GM12878 (cell line): ENCODE data around the gene RSRC1. TPM values are rescaled to one million over a fixed set of nuclear protein-coding genes. Genes with fewer than 3 reads are reported as not detected.

Experiments used
- ATF3 ChIP-seq: IDR thresholded peaks from 2 replicates; pipeline ENCODE4 v1.6.1; 2011; ENCODE audit warnings: low read depth, mild to moderate bottlenecking, low read length, moderate library complexity, borderline replicate concordance; ENCODE audit errors: extremely low read depth
- BACH1 ChIP-seq: fragments of 450-650 bp; IDR thresholded peaks from 2 replicates; pipeline ENCODE4 v1.6.1; 2017; ENCODE audit warnings: mild to moderate bottlenecking, borderline replicate concordance
- BCL3 ChIP-seq: IDR thresholded peaks from 2 replicates; pipeline ENCODE4 v1.6.1; 2011; ENCODE audit warnings: borderline replicate concordance, low read depth, mild to moderate bottlenecking, moderate library complexity, low read length; ENCODE audit not compliant: insufficient read depth, poor library complexity, severe bottlenecking
- CREB1 ChIP-seq: IDR thresholded peaks from 2 replicates; pipeline ENCODE4 v1.6.1; 2012; ENCODE audit warnings: low read depth, mild to moderate bottlenecking, inconsistent platforms
- CREM ChIP-seq: IDR thresholded peaks from 2 replicates; pipeline ENCODE4 v1.6.1; 2014; ENCODE audit warnings: antibody characterized with exemption, low read depth
- CUX1 ChIP-seq: IDR thresholded peaks from 2 replicates; pipeline ENCODE4 v1.6.1; 2012; ENCODE audit warnings: improper control_type of control experiment, low read depth, low read length; ENCODE audit not compliant: insufficient replicate concordance
- E4F1 ChIP-seq: fragments of 450-650 bp; IDR thresholded peaks from 2 replicates; pipeline ENCODE4 v1.6.1; 2018; ENCODE audit warnings: borderline replicate concordance, mild to moderate bottlenecking; ENCODE audit not compliant: partially characterized antibody
- EED ChIP-seq: sonication (generic); IDR thresholded peaks from 2 replicates; pipeline ENCODE4 v1.6.1; 2016; ENCODE audit warnings: antibody characterized with exemption, low read depth
- HDAC2 ChIP-seq: fragments of 200-600 bp; sonication (generic); IDR thresholded peaks from 2 replicates; pipeline ENCODE4 v1.6.1; 2017
- IKZF1 ChIP-seq: fragments of 450-650 bp; conservative IDR thresholded peaks from 2 replicates; pipeline ENCODE4 v1.6.1; 2017; ENCODE audit warnings: antibody characterized with exemption, mild to moderate bottlenecking
- IRF4 ChIP-seq: IDR thresholded peaks from 2 replicates; pipeline ENCODE4 v1.6.1; 2011; ENCODE audit warnings: low read depth, low read length
- MEF2A ChIP-seq: IDR thresholded peaks from 2 replicates; pipeline ENCODE4 v1.6.1; 2011; ENCODE audit warnings: low read depth, mild to moderate bottlenecking, low read length, moderate library complexity; ENCODE audit not compliant: insufficient read depth
- RELB ChIP-seq: fragments of 450-650 bp; IDR thresholded peaks from 2 replicates; pipeline ENCODE4 v1.6.1; 2017; ENCODE audit warnings: low read depth, mild to moderate bottlenecking, moderate library complexity
- SMARCA5 ChIP-seq: fragments of 450-650 bp; IDR thresholded peaks from 2 replicates; pipeline ENCODE4 v1.6.1; 2017; ENCODE audit warnings: mild to moderate bottlenecking
- SMC3 ChIP-seq: IDR thresholded peaks from 2 replicates; pipeline ENCODE4 v1.6.1; 2011; ENCODE audit warnings: low read length, improper control_type of control experiment, borderline replicate concordance
- WRNIP1 ChIP-seq: IDR thresholded peaks from 2 replicates; pipeline ENCODE4 v1.6.1; 2011; ENCODE audit warnings: low read depth, low read length, improper control_type of control experiment, borderline replicate concordance
- YY1 ChIP-seq: IDR thresholded peaks from 2 replicates; pipeline ENCODE4 v1.6.1; 2011; ENCODE audit warnings: low read depth, mild to moderate bottlenecking, low read length
- ZBED1 ChIP-seq: IDR thresholded peaks from 2 replicates; pipeline ENCODE4 v1.6.1; 2016; ENCODE audit warnings: borderline replicate concordance
- polyA plus RNA-seq, 11 experiments: library from polyadenylated mRNA; depleted of rRNA in 4 of 11; unstranded in 6 of 11; stranded (reverse) in 5 of 11; fragments of >200 nt; fragmentation: Nextera tagmentation in 4 of 11; fragmentation: Illumina TruSeq in 1 of 11; extraction: Ambion mirVana in 4 of 11; extraction: Trizol in 1 of 11; gene quantifications; 1 replicate in 1 of 11; 2 replicates in 10 of 11; pipeline versions ENCODE4 v1.2.1 to v1.2.3, GENCODE V29; 2011 to 2016; ENCODE audit warnings: inconsistent platforms in 2 of 11, missing spikeins in 2 of 11, low read depth in 1 of 11
- total RNA-seq, 4 experiments: library from RNA; depleted of rRNA in 3 of 4; stranded (reverse); fragments of >200 nt in 3 of 4; fragmentation: Illumina TruSeq in 1 of 4; extraction: Trizol in 1 of 4; gene quantifications; 2 replicates each; pipeline versions ENCODE4 v1.2.1 to v1.2.3, GENCODE V29; 2013 to 2021

RSRC1 gene
- total and polyA plus RNA-seq, 10 of the 15 experiments (the other 5 are each of a cell fraction or from before 2014, with no cell fraction given), result 16.4 to 85.9 (median 42.0) TPM

GRCh38 chr3:158420654-158421396, 310.9 kb downstream of the RSRC1 start (continued):
- TF ChIP-seq BCL3 (peak; percentile 79), MEF2A (peak; percentile 72), EED (peak; percentile 73; the same call in 1 of the 2 replicates), WRNIP1 (no peak), YY1 (no peak), CUX1 (no peak), RELB (peak; percentile 96), IRF4 (peak; percentile 89), BACH1 (peak; percentile 78; the same call in 1 of the 2 replicates), E4F1 (no peak), CREM (peak; percentile 79), SMARCA5 (peak; percentile 45; the same call in 1 of the 2 replicates), ZBED1 (peak; percentile 59; the same call in 1 of the 2 replicates), IKZF1 (peak; percentile 86), SMC3 (no peak), ATF3 (no peak), HDAC2 (no peak), CREB1 (peak; percentile 39; the same call in 1 of the 2 replicates)
